DOHH2 (cell line): Measurements from ENCODE around the gene FIBCD1.

Experiments used
- H3F3A ChIP-seq: fragments of 200-600 bp; sonication (generic), shearing (Covaris generic); 2 replicates; pipeline ENCODE4 v1.6.0; 2016; ENCODE audit warnings: antibody characterized with exemption, mild to moderate bottlenecking; ENCODE audit not compliant: control insufficient read depth, insufficient read depth
- H3K27ac ChIP-seq: fragments of 200-600 bp; sonication (generic); 2 replicates; pipeline ENCODE4 v1.5.1; 2014; ENCODE audit warnings: low read depth, mild to moderate bottlenecking, low read length, moderate library complexity
- H3K27me3 ChIP-seq: fragments of 200-600 bp; sonication (generic); 2 replicates; pipeline ENCODE4 v1.6.1; 2014; ENCODE audit warnings: mild to moderate bottlenecking, low read length, mixed read lengths; ENCODE audit not compliant: control insufficient read depth
- H3K36me3 ChIP-seq: fragments of 200-600 bp; sonication (generic); 2 replicates; pipeline ENCODE4 v1.6.1; 2014; ENCODE audit warnings: mild to moderate bottlenecking, low read length, moderate library complexity, mixed read lengths; ENCODE audit not compliant: control insufficient read depth
- H3K4me1 ChIP-seq: fragments of 200-600 bp; sonication (generic); 2 replicates; pipeline ENCODE4 v1.6.1; 2014; ENCODE audit warnings: mild to moderate bottlenecking, low read length, mixed read lengths; ENCODE audit not compliant: control insufficient read depth
- H3K4me2 ChIP-seq: fragments of 200-600 bp; sonication (generic); 2 replicates; pipeline ENCODE4 v1.6.0; 2014; ENCODE audit warnings: mild to moderate bottlenecking, low read length, moderate library complexity
- H3K4me3 ChIP-seq: fragments of 200-600 bp; sonication (generic); 2 replicates; pipeline ENCODE4 v1.5.1; 2014; ENCODE audit warnings: mild to moderate bottlenecking, low read length, mixed read lengths
- H3K79me2 ChIP-seq: fragments of 200-600 bp; sonication (generic); 2 replicates; pipeline ENCODE4 v1.6.1; 2014; ENCODE audit warnings: mild to moderate bottlenecking, low read length, mixed read lengths; ENCODE audit not compliant: control insufficient read depth
- H3K9me2 ChIP-seq: fragments of 200-600 bp; sonication (generic); replicated peaks from 2 replicates; pipeline ENCODE4 v1.6.1; 2014; ENCODE audit warnings: mild to moderate bottlenecking, low read length, mixed read lengths; ENCODE audit not compliant: control insufficient read depth
- H3K9me3 ChIP-seq: fragments of 200-600 bp; sonication (generic); 2 replicates; pipeline ENCODE4 v1.6.1; 2014; ENCODE audit warnings: antibody characterized with exemption, low read length, mixed read lengths; ENCODE audit not compliant: control insufficient read depth, insufficient read depth
- H4K20me1 ChIP-seq: fragments of 200-600 bp; sonication (generic); 2 replicates; pipeline ENCODE4 v1.6.0; 2014; ENCODE audit warnings: low read depth, mild to moderate bottlenecking, antibody characterized with exemption, low read length, moderate library complexity; ENCODE audit not compliant: control insufficient read depth, insufficient read depth
- CTCF ChIP-seq: fragments of 200-600 bp; sonication (generic); IDR thresholded peaks from one replicate; pipeline ENCODE4 v1.5.1; 2014; ENCODE audit warnings: antibody characterized with exemption, mild to moderate bottlenecking, low read depth, low read length; ENCODE audit not compliant: poor library complexity, severe bottlenecking
- EZH2phosphoT487 ChIP-seq: fragments of 200-600 bp; sonication (generic); IDR thresholded peaks from 2 replicates; pipeline ENCODE4 v1.6.1; 2017; ENCODE audit warnings: borderline replicate concordance, mild to moderate bottlenecking, antibody characterized with exemption, low read length, moderate library complexity, mixed read lengths

Gene FIBCD1

GRCh38 chr9:130858739-130859705 lies 80.0 kb downstream of the FIBCD1 start:
- Histone ChIP-seq H4K20me1 (peaks cover 3% of the 10 kb centered on the region; the same call in 1 of the 2 replicates), H3K36me3 (peaks cover 33% of the 10 kb centered on the region), H3F3A (no peaks in the 10 kb centered on the region), H3K9me2 (no peaks in the 10 kb centered on the region), H3K27me3 (no peaks in the 10 kb centered on the region), H3K4me1 (no peaks in the 10 kb centered on the region), H3K9me3 (no peaks in the 10 kb centered on the region), H3K27ac (no peak overlapping the region), H3K79me2 (no peaks in the 10 kb centered on the region), H3K4me2 (no peak overlapping the region), H3K4me3 (no peak overlapping the region)
- TF ChIP-seq EZH2phosphoT487 (no peak), CTCF (no peak)

DNA sequence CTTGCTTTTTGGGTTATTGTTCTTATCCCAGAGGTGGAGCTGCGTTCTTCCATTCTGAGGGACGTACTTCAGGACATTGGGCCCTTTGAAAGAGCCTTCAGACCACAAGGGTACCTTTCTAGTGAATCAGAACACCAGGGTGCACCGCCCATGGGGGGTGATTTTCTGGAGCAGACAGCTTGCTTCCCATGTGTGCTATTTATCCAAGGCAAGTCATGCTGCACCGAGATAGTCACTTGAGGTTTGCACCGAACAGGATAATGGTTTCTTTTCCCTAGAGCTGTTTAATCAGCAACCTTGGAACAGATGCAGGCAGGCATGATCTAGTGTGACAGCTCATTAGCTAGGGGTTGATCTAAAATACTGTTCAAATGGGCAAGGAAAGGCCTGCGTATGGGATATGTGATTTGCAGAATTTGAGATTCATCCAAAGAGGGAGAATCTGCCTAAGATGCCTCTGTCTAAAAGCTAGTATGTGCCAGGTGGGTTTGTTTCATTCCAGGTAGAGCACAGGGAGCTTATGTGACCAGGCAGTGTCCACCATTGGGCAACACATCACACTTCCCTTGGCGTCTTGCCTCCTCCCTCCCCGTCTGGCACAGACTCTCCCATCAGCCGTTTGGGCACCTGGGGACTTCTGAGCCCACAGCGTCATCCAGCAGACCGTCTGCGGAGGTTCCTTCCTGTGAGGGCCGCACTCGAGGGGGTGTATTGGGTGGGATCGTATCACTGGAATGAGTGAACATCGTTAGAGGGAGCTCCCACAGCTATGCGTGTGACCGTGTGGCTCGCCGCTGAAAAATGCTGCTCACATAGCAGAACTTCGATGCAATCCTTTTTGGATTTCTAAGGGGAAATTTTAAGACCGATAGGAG lies 80.9 kb downstream of the FIBCD1 start:
- Histone ChIP-seq H3K4me3 (no peak overlapping the region), H3K9me2 (no peaks in the 10 kb centered on the region), H3K9me3 (no peaks in the 10 kb centered on the region), H3K27ac (no peak overlapping the region), H3K27me3 (no peaks in the 10 kb centered on the region), H4K20me1 (peaks cover 3% of the 10 kb centered on the region; the same call in 1 of the 2 replicates), H3F3A (no peaks in the 10 kb centered on the region), H3K4me1 (no peaks in the 10 kb centered on the region), H3K4me2 (no peak overlapping the region), H3K79me2 (no peaks in the 10 kb centered on the region), H3K36me3 (peaks cover 26% of the 10 kb centered on the region)
- TF ChIP-seq CTCF (no peak), EZH2phosphoT487 (no peak)

DNA sequence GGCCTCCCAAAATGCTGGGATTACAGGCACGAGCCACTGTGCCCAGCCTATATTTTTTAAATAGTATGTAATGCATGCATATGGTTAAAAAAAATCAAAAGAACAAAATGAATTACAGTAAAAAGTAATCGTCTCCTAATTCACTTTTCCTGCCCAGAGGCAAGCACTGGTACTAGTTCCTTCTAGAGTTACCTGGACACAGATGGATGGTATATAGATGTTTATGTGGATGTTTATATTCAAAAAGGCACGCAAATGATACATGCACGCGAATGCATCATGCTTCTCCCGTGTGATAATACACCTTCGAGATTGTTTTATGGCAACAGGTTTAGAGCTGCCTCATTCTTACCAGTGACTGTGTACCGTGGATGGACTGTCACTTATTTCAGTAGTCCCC lies 82.6 kb downstream of the FIBCD1 start:
- Histone ChIP-seq H3K79me2 (peaks cover 5% of the 10 kb centered on the region), H3K9me2 (no peaks in the 10 kb centered on the region), H3K4me1 (no peaks in the 10 kb centered on the region), H4K20me1 (0 out of 2 replicates have a peak, but pooled peaks cover 3% of the 10 kb centered on the region), H3K4me2 (no peak overlapping the region), H3K9me3 (no peaks in the 10 kb centered on the region), H3K36me3 (peaks cover 24% of the 10 kb centered on the region), H3F3A (no peaks in the 10 kb centered on the region), H3K27me3 (no peaks in the 10 kb centered on the region), H3K27ac (no peak overlapping the region), H3K4me3 (no peak overlapping the region)
- no peak for TF ChIP-seq EZH2phosphoT487
- TF ChIP-seq CTCF: no peak
